Suprapubic skin (tissue), 3 donors: ENCODE data around the gene ARRB1.

ENCODE experiments used
- EP300 ChIP-seq: sonication (generic); formaldehyde crosslinking; IDR thresholded peaks from one replicate; pipeline ENCODE4 v1.6.1; 2017; ENCODE audit warnings: antibody characterized with exemption
- POLR2A ChIP-seq, 2 donors: fragments of 450-650 bp; IDR thresholded peaks; one replicate each; pipeline ENCODE4 v1.6.1; 2017; ENCODE audit warnings: antibody characterized with exemption in 2 of 2, mild to moderate bottlenecking in 2 of 2, moderate library complexity in 2 of 2
- TF ChIP-seq, protein P1 (sequence below), 2 donors: fragments of 200-600 bp in 1 of 2; fragments of 450-650 bp in 1 of 2; sonication (generic) in 1 of 2; IDR thresholded peaks; one replicate each; pipeline ENCODE4 v1.5.1; 2016 to 2019; ENCODE audit warnings: antibody characterized with exemption in 2 of 2, mild to moderate bottlenecking in 1 of 2, moderate library complexity in 1 of 2

DNA sequence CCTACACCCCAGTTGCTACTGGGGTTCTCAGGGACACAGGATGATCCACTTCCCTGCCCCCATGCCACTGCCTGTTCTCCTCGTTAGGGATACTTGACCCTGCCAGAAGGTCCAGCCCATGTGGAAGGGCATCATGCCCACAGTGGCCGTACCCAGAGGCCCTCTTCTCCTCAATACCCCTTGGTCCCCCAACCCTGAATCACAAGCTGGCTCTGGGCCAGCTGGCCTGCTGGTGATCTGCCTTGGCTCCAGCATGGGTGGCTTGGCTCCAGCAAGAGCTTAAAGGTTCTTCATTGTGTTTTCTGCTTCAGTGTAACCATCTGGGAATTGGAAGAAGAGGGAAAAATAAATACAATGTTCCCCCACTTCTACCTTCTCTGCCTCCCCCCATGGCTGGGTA lies 122.0 kb downstream of the ARRB1 start:
- TF ChIP-seq, protein P1, sequence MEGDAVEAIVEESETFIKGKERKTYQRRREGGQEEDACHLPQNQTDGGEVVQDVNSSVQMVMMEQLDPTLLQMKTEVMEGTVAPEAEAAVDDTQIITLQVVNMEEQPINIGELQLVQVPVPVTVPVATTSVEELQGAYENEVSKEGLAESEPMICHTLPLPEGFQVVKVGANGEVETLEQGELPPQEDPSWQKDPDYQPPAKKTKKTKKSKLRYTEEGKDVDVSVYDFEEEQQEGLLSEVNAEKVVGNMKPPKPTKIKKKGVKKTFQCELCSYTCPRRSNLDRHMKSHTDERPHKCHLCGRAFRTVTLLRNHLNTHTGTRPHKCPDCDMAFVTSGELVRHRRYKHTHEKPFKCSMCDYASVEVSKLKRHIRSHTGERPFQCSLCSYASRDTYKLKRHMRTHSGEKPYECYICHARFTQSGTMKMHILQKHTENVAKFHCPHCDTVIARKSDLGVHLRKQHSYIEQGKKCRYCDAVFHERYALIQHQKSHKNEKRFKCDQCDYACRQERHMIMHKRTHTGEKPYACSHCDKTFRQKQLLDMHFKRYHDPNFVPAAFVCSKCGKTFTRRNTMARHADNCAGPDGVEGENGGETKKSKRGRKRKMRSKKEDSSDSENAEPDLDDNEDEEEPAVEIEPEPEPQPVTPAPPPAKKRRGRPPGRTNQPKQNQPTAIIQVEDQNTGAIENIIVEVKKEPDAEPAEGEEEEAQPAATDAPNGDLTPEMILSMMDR (IDR thresholded peaks at IDR 0.05), result no peak
- TF ChIP-seq POLR2A (IDR thresholded peaks at IDR 0.05), result no peak
- no peak for TF ChIP-seq EP300
